GM20000 (cell line): ENCODE measurements around the gene NEGR1.

Experiments
- DNase-seq: peaks from one replicate; pipeline ENCODE4 v3.0.0; 2012; ENCODE audit warnings: low spot score
- TF ChIP-seq, protein P1 (sequence below): IDR thresholded peaks from 2 replicates; pipeline ENCODE4 v1.5.1; 2012; ENCODE audit warnings: mild to moderate bottlenecking, control low read depth; ENCODE audit errors: extremely low read depth, missing control alignments

The NEGR1 gene

DNA sequence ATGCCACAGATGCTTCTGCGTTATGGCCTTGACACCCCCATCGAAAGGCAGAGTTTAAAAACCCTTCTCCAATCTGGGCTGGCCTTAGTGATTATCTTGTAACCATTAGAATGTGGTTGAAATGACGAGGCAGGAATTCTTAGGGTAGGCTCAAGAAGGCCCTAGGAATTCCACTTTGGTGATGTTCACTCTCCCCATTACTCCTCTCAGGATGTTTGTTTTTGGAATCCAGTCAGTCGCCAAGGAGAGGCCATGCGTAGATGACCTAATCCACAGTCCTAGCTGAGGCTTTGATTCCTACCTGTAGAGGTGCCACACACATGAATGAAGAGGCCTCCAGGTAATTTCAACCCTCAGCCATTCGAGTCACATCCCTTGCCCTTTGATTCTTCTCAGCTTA lies 318.2 kb downstream of the NEGR1 start:
- DNase-seq = no peak

DNA sequence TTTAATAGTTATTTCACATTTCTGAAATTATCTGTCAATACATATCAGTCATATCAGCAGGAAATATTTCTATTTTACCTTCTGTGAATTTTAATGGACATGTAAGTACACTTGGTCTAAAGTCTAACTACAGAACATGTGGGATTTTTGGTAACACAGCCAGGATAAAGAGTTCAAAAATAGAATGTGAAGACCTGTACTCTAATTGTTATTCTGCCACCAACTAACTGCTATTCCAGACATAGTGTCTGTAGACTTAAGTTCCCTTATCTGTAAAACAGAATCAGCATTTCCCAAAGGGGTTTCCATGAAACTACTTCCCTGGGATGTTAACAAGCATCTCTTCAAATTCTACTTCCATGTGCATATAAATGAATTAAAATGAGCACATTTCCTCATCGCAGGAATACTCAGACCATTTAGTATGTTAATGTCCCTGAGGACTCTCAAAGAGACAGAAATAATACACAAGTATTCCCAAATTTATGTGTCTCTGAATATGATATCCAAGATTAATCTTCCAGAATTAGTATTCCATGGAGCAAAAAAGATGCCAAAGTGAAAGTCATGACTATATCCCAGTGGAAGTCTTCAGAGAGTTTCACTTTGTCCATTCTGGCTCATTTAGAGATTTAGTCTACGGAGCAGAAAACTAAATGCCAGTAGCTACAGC lies 325.6 kb downstream of the NEGR1 start:
- no peak for DNase-seq
- TF ChIP-seq, protein P1, sequence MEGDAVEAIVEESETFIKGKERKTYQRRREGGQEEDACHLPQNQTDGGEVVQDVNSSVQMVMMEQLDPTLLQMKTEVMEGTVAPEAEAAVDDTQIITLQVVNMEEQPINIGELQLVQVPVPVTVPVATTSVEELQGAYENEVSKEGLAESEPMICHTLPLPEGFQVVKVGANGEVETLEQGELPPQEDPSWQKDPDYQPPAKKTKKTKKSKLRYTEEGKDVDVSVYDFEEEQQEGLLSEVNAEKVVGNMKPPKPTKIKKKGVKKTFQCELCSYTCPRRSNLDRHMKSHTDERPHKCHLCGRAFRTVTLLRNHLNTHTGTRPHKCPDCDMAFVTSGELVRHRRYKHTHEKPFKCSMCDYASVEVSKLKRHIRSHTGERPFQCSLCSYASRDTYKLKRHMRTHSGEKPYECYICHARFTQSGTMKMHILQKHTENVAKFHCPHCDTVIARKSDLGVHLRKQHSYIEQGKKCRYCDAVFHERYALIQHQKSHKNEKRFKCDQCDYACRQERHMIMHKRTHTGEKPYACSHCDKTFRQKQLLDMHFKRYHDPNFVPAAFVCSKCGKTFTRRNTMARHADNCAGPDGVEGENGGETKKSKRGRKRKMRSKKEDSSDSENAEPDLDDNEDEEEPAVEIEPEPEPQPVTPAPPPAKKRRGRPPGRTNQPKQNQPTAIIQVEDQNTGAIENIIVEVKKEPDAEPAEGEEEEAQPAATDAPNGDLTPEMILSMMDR = no peak

More for the DNA sequence above, 318.2 kb downstream of the NEGR1 start:
- TF ChIP-seq, protein P1 = no peak

DNA sequence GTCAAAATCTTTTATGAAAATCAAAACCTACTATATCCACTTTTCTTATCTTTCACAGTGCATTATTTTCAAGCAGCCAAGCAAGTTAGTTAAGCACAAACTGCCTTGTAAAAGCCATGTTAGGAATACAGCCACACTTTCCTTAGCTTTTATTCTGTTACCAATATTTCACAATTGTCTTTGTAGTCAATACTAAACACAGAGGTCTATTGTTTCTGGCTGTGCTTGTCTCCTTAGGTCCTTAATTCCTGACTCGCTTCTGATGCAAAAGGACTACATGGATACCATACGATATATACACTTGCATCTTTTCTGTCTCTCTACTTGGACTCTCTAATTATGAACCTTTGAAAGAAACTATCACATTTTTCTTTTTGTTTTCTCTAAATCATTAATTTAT lies 331.8 kb downstream of the NEGR1 start:
- TF ChIP-seq, protein P1 = no peak

DNA sequence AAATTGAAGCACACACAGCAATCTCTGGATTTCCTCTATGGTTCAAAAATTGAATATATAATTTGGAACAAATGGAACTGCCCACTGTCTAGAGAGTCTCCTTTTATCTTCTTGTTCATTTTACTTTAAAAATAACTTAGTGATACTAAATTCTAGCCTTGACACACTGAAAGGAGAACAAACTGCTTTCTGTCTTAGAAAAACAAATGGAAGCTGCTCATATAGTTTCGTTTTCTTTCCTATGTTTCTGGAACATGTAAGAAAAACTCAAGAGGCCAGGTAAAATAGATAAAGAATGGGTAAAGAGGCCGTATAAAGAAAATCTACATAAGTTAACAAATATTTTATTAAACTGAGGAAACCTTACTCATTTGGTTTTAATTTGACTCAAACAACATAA lies 332.7 kb downstream of the NEGR1 start:
- no peak for DNase-seq
- TF ChIP-seq, protein P1 = no peak

More for the DNA sequence above, 331.8 kb downstream of the NEGR1 start:
- no peak for DNase-seq

DNA sequence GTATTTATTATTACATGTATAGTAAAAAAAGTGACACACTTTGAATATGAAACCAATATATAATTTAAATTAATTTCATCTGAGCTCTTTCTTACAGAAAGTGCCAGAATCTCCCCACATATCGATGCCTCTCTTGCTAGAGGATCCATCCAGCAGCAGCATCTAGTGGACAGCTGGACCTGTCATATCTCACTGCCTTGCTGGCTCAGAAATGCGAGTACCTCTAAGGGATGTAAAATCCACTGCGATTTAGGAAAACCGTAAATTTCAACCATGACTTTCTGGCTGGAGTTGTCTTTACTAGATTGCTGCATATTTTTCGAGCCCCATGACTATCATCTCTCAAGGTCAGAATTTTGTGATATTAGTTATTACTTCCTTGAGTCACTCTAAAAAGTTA lies 333.8 kb downstream of the NEGR1 start:
- no peak for DNase-seq
- TF ChIP-seq, protein P1 = no peak

DNA sequence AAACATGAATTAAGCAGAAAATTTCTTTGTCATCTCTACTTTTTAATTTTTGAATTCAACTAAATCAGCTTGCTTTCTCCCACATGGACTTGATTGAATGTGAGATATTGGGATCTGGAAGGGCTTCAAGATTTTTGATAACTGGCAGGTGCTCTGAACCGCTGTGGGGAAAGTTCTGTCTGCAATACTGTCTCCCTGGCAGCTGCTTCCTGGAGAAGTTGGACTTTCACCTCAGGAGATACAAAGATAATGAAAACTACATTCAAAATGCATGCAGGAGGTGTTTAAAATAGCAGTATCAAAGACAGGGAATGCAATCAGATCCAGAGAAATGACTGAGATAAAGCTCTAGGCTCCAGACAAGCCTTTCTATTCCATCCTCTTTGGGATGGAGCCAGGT lies 338.3 kb downstream of the NEGR1 start:
- no peak for DNase-seq

DNA sequence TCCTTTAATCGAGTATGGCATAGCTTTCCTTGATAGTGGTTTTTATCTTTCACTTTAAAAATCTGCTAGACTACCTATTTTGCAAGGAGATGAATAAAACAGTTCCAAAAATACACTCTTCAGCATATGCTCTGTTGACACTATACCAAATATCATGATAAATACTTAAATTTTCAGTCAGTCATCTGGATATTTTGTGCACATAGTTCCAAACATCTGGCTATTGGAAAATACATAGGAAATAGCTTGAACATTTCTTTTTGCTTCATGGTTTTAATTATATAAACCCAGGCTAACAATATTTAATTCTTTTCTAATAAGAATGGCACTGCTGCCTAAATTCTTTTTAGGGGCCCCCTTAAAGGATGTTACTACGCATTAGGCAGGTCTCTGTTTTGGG lies 342.1 kb downstream of the NEGR1 start:
- DNase-seq = no peak
- TF ChIP-seq, protein P1 = no peak

More for the DNA sequence above, 338.3 kb downstream of the NEGR1 start:
- TF ChIP-seq, protein P1 = no peak
